ENCODE measurements around the gene REEP1. TPM values are rescaled to one million over a fixed set of nuclear protein-coding genes. Genes with fewer than 3 reads are reported as not detected.
"Not testable (repeated sequence)": the region's sequence is repeated elsewhere in the genome, so short reads cannot be mapped to it uniquely, and the experiment has no call there.

The REEP1 gene
- total RNA-seq, 1 donor from 2014 or later: 21.7 TPM

DNA sequence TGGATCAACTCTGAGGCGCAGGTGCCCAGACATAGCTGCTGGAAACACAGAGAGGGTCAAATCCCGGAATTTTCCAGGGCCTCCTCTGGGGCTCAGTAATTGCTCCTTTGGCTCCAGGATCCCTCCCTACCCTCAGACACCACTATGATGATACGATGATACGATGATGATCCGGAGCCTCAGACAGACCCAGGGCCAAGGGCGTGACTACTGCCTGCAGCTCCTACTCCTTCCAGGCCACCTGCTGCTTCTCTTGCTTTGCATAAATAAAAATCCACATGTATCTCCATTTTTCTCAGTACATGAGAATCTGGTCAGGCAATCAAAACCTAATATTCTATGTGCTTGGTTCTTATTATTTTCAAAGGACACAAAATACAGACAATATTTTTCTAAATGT is 104.5 kb downstream of the REEP1 start:
- intact Hi-C loops (cut with DNase I): no loop called here

GRCh38 chr2:86232373-86232784 is 105.0 kb downstream of the REEP1 start:
- no peak for DNase-seq (ENCODE audit: low spot score)
- intact Hi-C loops (cut with DNase I): no loop called here

More for the DNA sequence above, 104.5 kb downstream of the REEP1 start:
- no peak for DNase-seq (ENCODE audit: low spot score)

DNA sequence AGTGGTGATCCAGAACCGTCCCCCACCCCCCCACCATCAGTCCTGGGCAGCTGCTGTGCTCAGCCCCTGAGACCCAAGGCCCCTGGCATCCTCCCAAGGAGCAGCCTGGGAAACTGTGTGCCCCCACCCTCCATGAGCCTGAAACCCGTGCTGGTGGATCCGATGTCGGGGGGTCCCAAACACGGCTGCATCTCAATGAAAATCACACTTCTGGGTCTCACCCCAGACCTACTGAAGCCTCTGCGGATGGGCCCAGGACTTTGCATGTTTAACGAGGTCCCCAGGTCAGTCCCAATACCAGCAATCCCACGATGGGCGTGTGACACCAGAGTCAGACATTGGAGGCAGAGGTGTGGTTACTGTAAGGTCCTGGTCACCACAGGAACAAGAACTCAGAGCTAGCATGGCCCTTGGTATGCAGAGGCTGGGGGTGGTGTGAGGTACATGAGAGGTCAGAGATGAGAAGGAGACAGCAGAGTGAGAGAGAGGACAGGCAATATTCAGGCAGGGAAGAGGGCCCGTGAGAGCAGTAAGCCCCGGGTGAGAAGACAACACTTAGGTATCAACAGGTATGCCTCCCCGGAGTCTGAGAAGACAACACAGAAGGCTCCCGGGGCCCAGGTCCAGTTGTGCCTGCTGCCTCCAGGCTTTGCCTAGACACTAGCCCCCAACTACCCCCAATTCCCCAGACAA is 105.6 kb downstream of the REEP1 start:
- intact Hi-C loops (cut with DNase I): no loop called here
- no peak for DNase-seq (ENCODE audit: low spot score)

GRCh38 chr2:86230961-86231360 is 106.5 kb downstream of the REEP1 start:
- intact Hi-C loops (cut with DNase I): no loop called here
- no peak for DNase-seq (ENCODE audit: low spot score)

GRCh38 chr2:86229221-86229620 is 108.2 kb downstream of the REEP1 start:
- intact Hi-C loops (cut with DNase I): no loop called here
- DNase-seq (ENCODE audit: low spot score): no peak

GRCh38 chr2:86228574-86228973 is 108.9 kb downstream of the REEP1 start:
- DNase-seq (ENCODE audit: low spot score); intact Hi-C loops (cut with DNase I): not testable (repeated sequence)

DNA sequence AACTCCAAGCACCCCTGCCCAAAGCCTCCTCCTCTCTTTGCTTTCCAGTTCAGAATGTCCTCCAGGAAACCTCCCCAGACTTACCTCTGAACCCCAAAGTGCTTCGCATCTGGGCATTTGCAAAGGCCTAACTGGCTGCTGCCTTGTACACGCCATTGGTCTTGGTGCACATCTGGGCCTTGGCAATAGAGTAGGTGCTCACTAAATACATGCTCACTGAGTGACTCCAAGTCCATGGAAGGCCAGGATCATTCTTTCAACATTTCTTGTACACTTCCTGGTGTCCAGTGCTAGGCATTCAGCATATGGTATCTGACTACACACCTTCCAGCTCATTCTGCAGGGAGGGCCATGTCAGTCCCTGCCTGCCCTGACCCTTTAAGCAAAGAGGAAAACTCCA is 109.7 kb downstream of the REEP1 start:
- intact Hi-C loops (cut with DNase I): no loop called here
- DNase-seq (ENCODE audit: low spot score): no peak

GRCh38 chr2:86226636-86227520 is 110.5 kb downstream of the REEP1 start:
- intact Hi-C loops (cut with DNase I): no loop called here
- DNase-seq (ENCODE audit: low spot score): no peak

GRCh38 chr2:86226070-86226469 is 111.4 kb downstream of the REEP1 start:
- no peak for DNase-seq (ENCODE audit: low spot score)
- intact Hi-C loops (cut with DNase I): no loop called here

- intact Hi-C loops (cut with DNase I): no loop called here
- DNase-seq (ENCODE audit: low spot score): peak; percentile 86
Measured at GRCh38 chr2:86225581-86225980, 111.8 kb downstream of the REEP1 start.

GRCh38 chr2:86224645-86225355 is 112.6 kb downstream of the REEP1 start:
- intact Hi-C loops (cut with DNase I): loop anchor here (1.0 kb wide), 1 partner anchor 74 kb away; no protein-coding TSS in a partner anchor
- DNase-seq (ENCODE audit: low spot score): no peak

DNA sequence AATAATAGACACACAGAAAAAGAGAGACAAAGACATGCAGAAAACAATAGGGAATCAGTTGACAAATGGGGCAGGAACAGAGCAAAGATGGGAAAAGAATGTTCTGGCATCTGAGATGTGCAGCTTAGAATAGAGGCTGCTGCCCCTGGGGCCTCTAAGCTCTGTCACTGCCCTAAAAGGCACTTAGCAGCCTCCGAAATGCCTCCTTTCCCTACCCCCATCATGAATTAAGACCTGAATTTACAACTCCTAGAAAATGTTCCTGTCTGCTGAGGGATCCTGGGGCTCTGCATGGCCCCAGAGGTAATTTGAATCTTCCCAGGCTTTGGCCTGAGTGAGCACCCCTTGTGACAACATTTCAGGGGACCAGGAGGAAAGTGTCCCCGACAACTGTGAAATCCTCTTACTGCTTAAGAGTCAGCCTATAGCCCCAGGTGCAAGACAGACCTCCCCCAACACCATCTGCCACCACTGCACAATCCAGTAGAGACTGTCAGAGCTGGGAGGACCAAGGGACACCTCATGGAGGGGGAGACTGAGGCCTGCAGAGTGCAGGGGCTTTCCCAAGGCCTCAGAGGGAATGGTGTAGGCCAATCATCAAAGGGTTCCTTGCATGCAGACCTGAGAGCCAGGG is 113.4 kb downstream of the REEP1 start:
- no peak for DNase-seq (ENCODE audit: low spot score)
- intact Hi-C loops (cut with DNase I): loop anchor here (1.0 kb wide), 1 partner anchor 74 kb away; no protein-coding TSS in a partner anchor

GRCh38 chr2:86223140-86223926 is 114.1 kb downstream of the REEP1 start:
- peak; percentile 86 for DNase-seq (ENCODE audit: low spot score)
- intact Hi-C loops (cut with DNase I): no loop called here

GRCh38 chr2:86221066-86221684 is 116.3 kb downstream of the REEP1 start:
- intact Hi-C loops (cut with DNase I): loop anchor here (1.0 kb wide), 1 partner anchor 147 kb away; no protein-coding TSS in a partner anchor
- DNase-seq (ENCODE audit: low spot score): no peak

GRCh38 chr2:86219896-86220295 is 117.5 kb downstream of the REEP1 start:
- intact Hi-C loops (cut with DNase I): no loop called here
- DNase-seq (ENCODE audit: low spot score): no peak

DNA sequence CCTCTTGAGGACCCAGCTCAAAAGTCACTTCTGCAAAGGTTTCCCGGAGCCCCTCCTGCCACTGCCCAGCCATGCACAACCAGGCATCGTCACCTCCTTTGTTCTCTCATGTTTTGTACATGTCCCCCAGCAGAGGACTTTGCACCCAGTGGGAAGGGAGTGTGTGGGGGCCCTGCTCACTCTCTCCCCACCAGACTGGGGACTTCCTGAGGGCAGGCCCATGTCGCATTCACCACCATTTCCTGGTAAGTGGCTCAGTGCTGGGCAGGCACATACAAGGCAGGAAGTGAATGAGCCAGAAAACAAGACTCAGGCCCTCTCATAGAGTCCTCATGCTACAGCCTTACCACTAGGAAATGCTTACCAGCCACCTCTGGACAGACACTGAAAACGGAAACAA is 119.3 kb downstream of the REEP1 start:
- intact Hi-C loops (cut with DNase I): no loop called here
- DNase-seq (ENCODE audit: low spot score): no peak

- DNase-seq (ENCODE audit: low spot score): no peak
- intact Hi-C loops (cut with DNase I): no loop called here
Measured at GRCh38 chr2:86216575-86217555, 120.6 kb downstream of the REEP1 start.

Data from cardiac septum (tissue), 1 donor.